ENCODE results near the gene SLC30A9.

Gene SLC30A9

DNA sequence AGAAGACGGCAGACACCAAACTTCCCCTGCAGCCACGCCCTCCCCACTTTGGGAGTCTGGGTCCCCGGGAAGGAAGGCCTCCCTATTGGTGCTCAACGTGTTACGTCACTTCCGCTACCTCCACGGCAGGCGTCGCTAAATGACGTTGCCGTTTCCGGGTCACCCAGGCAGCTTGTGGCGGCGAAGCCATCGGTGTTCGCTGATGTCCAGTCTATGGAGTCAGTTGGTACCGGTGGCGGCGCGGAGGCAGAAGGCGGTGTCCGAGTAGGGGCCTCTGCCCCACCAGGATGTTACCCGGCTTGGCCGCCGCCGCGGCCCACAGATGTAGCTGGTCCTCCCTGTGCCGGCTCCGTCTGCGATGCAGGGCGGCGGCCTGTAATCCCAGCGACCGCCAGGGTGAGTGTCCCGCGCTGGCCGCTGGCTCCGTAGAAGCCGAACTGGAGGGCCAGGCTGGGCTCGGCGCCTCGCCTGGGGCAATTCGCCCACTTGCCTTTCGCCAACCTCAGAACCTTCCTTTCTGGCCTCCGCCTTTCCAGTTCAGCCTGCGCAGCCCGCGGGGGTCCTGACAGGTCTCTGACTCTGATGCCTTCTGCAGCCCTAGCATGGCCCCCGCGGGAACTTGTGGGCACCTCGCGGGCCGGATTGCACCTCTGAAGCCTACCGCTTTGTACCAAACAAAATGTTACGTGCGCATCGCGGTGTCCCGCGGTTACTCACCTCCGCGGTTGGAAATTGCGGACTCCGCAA is at the start of gene SLC30A9:
SLC30A9 (plus strand) TSS at position 166 of the 747 bp plus-strand sequence; CDS start at position 288, 122 bp downstream.
- peak; percentile 92 for DNase-seq

DNA sequence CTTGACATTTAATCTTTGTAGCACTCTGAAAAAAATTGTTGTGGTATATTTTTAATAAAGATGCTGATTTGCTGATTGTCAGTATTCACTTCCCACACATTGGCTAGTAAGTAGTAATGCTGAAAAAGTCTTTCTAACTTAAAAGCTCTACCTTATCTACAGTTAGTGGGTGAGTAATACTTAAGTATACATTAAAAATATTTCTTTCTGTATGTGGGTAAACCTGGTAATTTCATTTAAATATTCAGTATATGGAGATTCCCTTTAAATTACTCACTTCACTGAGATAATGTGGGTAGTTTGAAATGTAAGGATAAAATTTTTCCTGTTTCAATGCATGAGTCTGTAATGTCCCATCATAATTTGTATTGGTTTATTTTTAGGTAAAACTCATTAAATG is 49.5 kb upstream of the SLC30A9 start:
- DNase-seq, result no peak

DNA sequence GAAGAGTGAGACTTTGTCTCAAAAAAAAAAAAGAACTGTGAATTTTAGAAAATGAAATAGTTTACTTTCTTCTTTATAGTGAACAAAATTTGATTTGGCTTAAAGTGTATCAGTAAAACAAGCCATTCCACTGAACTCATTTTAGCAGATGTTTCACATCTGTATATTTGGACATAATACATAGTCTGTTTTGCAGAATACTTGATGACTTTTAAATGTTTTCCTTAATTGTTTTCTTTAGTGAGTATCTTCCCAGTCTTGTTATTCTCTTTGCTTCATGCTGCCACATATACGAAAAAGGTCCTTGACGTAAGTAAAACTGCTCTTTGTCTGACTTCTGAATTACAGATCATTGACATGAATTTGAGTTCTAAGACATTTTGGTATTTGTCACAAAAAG is 46.8 kb upstream of the SLC30A9 start:
- DNase-seq, result no peak

DNA sequence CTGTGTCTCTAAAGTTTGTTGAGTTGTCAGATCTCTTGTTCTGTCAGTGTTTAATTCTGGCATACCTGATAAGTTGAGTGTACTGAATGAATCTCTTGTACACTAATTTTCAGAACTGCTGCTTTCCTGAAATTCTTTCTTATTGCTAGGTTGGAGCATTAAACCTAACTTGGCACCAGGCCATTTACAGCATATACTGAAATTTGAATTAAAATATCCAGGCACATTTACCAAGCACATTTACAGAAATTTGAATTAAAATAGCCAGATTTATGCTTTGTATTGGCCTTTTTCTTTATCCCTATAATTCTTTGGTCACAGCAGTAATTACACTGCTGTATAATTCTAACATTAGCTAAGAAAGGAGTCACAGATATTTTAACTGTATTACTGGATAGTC is 46.2 kb upstream of the SLC30A9 start:
- DNase-seq, result no peak

DNA sequence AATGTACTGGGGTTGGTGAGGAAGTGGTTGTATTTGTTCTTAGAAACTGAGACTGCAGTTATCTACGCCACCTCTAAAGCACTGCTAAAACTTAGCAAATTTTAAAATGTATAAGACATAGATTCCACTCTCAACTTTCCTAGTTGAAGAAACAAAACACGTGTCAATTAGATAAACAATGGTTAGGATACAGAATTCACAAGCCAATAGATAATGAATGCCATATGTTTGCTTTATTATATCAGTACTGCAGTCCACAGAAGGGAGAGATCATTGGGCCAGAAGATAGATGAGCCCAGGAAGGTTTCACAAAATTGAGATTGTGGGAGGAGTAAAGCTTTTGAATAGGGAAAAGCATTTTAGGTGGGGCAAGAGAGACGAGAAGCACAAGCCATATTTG is 40.8 kb upstream of the SLC30A9 start:
- no peak for DNase-seq

DNA sequence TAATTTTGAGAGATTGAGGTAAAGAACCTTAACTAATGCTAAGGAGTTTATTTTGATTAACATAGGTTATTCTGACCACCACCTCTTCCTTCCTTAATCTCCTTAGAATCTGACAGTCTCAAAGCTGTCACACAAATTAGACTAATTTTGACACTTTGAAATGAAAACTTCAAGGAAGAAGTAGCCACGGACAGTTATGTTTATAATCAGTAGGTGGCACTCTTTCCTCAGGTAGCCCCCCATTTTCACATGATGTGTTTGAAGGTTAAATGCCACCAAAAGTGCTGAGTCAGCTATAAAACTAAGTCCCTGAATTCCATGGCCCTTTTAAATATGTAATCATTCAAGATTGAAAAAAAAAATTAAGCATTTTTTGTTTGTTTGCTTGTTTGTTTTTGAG is 32.7 kb upstream of the SLC30A9 start:
- no peak for DNase-seq

DNA sequence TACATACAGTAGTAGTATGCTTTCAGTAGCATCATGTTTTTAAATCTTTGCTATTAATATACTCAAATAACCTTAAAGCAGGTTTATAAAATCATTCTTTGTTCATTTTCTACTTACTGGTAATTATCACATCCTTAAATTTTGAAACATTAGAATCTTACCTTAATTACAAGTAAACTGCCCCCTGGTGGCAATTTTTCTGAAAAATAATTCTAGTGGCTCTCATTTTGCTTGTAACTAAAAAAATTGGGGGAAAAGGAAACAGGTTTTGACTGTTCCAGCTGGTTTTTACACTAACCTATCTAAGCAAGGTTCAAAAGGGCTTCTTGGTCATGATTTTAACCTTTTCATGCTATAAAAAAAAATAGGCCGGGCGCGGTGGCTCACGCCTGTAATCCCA is 27.2 kb upstream of the SLC30A9 start:
- DNase-seq, result no peak

DNA sequence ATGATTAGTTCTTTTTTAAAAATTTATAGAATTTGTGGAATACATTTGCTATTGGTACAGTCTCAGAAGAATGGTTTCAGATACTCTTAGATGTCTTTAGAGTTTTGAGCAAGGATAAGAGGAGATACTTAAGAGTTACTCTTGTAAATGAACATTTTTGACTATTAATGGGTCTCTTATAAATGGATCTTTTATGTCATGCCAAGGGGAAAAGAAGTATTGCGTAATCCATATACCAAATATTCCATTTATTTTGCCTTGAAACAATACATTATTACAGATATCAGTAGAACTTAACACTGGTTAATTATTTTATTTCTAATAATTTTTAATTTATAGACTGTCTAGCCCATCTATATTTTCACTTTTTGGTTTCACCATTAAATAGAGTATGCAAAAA is 25.9 kb upstream of the SLC30A9 start:
- DNase-seq, result no peak

DNA sequence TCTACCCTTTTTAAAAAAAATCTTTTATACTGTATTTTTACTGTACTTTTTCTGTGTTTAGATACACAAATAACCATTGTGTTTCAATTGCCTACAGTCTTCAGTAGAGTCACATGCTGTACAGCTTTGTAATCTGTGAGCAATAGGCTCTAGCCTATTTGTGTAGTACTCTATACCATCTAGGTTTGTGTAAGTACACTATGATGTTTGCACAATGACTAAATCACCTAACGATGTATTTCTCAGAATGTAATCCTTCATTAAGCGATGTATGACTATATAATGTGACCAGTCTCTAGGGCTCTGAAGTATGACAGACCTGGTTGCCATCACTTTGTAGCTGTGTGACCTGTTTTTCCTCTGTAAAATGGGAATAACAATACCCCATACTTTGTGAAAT is 22.9 kb upstream of the SLC30A9 start:
- DNase-seq, result no peak

DNA sequence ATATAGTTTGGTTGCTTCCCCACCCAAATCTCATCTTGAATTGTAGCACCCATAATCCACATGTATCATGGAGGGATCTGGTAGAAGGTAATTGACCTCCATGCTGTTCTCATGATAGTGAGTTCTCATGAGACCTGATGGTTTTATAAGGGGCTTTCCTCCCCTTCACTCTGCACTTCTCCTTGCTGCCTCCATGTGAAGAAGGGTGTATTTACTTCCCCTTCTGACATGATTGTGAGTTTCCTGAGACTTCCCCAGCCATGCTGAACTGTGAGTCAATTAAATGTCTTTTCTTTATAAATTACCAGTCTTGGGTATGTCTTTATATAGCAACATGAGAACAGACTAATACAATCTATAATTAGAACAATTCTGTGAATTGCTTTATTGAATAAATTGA is 20.7 kb upstream of the SLC30A9 start:
- DNase-seq, result no peak

DNA sequence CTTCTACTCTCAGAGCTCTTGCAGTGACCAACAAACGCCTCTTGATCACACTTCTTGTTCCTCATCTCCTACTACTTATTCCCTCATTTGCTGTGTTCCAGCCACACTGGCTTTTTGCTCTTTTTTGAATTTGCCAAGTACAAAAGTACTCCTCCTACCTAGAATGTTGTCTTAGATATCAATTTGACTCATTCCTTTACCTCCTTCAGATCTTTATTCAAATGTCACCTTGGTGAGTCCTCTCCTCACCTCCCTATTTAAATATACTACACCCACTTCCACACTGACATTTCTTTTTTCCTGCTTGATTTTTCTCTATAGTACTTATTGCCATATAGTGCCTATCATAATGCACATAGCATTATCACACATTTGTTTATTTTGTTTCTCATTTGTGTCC is 15.0 kb upstream of the SLC30A9 start:
- no peak for DNase-seq

DNA sequence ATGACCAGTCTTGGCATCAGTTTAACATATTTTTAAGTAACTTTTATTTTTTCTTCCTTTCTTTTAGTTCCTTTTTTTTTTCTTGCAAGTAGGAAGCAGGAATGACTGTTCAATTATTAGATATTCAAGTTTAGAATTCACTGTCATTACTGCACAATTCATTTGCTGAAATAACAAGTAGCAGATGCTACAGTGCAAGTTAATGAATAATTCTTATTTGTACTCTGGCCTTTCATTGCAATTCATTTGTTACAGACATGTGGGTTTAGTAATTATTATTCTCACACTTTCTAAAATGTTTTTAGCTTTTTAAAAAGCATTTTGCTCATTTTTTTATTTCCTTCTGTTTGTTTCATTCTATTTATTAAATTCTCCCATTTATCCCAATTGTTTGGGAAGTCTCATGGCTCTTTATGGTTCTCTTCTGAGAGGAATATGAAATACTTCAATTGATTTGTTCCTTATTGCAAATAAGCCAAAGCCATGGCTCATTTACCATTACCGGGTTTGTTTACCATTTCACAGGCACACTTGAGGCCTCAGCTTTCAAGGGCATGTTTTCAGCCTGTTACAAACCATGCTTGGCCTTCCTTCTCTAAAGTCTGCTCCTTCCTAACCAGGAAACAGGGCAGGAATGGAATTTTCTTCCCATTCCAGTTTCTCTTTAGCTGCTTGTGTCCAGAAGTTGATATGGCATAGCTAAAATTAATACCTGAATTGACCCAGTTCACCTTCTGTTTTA is 13.4 kb upstream of the SLC30A9 start:
- no peak for DNase-seq

DNA sequence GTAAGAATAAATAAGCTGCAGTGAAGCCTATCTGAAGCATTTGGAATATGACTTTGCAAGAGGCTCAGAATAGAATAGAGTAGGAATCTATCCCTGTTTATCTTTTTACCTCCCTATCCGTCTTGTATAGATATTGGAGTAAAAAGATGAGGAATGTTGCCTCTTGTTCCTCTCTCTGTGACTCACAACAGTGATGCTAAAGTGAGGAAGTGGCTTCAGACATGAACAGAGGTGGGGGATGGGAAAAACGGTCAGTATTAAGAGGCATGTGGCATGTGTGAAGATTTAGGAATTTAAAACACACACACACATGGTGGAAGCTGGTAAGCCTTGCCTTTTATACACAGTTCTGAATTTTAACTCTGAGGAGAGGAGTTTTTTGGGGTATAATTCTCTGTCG is 12.6 kb upstream of the SLC30A9 start:
- no peak for DNase-seq

DNA sequence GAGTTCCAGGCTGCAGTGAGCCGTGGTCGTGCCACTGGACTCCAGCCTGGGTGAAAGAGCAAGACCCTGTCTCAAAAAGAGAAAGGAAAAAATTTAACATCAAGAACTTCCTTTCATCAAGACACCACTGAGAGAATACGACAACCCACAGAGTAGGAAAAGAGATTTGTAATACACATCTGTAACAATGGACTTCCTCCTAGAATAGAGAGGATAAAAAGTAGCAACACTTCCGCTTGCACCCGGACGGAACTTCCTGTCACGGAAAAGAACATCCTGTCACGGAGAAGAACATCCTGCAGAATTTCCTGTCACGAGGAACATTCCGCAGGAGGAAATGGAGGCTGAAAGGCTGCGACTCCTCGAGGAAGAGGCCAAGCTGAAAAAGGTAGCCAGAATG is 8.9 kb upstream of the SLC30A9 start, which contains the start of gene DCAF4L1:
DCAF4L1 (plus strand) TSS at position 301 of the 400 bp plus-strand sequence; CDS start at position 338, 37 bp downstream.
- no peak for DNase-seq

DNA sequence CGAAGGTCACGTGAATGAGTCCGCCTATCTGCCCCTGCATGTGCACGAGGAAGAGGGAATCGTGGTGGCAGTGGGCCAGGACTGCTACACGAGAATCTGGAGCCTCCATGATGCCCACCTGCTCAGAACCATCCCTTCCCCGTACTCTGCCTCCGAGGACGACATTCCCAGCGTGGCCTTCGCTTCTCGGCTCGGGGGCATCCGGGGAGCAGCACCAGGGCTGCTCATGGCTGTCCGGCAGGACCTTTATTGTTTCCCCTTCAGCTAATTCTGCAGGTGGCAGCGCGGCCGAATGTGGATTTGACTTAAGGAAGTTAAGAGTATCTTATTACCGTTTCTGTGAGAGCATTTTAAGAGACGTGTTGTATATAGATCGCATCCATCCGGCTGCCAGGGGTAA is 7.6 kb upstream of the SLC30A9 start:
- no peak for DNase-seq

DNA sequence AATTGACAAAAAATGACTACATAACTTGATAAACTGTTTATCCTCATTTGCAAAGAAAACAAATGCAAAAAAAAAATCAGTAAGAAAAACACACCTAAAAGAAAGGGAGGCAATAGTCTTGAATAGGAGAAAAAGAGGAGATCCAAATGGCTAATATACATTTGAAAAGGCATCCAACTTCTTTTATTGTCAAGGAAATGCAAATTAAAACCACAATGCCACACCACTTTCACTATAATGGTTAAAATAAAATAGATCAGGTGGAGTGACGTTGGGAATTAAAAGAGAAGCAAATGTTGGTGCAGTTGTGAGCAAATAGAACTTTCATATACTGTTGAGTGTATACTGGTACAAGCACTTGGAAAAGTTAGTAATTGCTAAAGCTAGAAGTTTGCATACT is 5.2 kb upstream of the SLC30A9 start:
- no peak for DNase-seq

DNA sequence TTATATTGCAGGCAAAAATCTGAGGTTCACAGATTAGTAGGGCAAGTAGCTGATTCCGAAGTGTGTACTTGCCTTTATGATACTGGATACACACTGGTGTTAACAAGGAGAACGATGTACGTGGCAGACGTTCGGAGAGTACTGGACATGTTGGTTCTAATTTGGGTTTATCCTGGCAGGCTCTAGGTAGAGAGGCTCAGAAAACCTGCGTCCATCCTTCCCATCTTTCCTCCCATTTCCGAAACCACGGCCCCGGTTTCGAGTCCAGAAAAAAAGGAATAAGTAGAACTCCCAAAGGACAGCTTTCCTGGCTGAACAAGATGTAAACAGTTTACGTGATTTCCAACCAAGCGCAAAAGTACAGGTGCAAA is 351 bp upstream of the SLC30A9 start:
- no peak for DNase-seq

DNA sequence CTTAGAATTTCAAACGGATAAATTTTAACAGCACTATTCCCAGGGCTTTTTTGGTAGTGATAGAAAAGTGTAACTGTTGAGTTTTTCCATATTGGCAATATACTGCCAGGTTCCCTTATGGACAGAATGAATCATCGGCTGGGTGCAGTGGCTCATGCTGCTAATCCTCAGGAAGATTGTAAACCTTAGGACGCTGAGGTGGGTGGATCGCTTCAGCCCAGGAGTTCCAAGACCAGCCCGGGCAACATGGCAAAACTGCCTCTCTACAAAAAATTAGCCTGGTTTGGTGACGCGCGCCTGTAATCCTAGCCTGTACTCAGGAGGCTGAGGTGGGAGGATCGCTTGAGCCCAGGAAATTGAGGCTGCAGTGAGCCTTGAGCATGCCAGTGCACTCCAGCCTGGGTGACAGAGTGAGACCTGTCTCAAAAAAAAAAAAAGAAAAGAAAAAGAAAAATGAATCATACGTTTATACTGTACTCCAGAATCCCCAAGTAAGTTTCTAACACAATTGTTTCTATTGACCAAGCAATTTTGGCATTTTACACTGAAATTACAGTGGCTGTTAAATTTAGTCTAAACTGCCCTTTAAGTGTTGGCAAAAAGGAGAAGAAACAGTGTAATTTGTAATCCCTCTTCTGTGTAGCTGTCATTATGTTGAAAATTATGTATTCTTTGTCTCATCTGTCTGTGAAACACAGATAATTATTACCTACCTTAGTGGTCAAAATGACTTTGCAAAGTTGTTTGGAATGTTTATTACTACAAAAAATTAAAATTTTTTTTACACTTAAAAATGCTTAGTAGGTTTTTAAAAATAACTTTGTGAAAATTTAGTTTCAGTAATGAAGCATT is 1.8 kb downstream of the SLC30A9 start:
- DNase-seq, result no peak

DNA sequence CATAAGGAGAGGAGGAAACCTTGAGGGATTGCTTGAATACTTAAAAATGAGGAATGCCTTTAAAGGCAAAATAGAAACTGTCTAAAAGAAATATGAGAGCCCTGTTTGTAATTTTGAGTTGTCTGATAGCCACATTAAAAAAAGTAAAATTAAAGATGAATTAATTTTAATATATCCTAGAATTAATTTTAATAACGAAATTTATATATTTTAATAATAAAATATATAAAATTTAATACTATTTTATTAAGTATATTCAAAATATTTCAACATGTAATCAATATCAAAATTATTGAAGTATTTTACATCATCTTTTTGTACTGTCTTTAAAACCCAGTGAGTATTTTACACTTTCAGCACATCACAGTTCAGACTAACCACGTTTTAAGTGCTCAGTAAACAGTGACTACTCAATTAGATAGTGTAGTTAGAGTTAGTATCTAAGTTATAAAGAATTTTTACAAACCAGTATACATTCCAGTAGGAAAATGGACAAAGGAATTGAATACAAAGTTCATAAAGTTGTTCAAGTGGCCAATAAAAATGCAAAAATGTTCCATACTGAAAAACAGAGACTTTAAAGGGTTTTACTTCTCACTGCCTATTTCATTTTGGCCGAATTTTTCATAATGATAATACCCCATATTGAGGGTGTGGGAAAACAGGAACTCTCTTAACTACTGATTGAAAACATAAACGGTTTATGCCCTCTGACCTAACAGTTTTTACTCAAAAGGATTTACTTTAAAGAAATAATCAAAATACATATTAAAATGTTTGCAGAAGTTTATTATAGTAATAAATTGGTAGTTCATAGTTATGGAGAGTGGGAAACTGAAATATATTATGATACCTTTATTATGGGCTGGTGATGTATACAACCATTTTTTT is 2.9 kb downstream of the SLC30A9 start:
- DNase-seq, result no peak

DNA sequence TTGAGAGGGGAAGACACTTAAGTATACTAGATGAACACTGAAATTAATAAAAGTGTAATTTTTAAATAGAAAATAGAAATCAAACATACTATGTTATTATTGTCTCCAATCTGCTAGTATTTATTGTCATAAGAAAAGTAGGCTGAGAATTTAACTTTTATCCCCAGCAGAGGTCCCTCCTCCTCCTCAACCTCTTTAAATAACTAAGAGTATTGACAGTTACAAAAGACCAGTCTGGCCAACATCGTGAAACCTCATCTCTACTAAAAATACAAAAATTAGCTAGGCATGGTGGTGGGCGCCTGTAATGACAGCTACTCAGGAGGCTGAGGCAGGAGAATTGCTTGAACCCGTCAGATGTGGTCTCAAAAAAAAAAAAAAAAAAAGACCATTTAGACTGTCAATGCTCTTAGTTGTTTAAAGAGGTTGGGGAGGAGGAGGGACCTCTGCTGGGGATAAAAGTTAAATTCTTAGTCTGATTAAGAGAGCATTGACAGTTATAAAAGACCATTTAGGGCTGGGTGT is 4.2 kb downstream of the SLC30A9 start:
- no peak for DNase-seq

DNA sequence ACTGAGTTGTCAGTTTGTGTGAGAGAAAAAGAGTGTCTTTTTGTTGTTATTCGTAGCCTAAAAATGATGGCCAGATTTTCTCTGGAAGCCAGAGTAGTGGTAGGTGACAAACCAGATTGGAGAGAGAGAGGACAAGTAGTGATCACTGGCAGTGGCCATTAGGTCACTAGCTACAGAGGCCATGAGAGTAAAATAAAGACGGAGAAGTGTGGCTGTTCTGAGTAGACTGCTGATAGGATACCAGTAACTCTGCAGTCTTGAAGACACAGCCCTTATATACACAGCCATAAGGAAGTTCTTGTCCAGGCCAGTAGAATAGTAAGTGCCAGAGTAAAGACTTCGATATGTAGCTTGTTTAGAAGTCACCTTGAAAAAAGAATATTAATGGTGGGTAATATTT is 7.7 kb downstream of the SLC30A9 start:
- no peak for DNase-seq

DNA sequence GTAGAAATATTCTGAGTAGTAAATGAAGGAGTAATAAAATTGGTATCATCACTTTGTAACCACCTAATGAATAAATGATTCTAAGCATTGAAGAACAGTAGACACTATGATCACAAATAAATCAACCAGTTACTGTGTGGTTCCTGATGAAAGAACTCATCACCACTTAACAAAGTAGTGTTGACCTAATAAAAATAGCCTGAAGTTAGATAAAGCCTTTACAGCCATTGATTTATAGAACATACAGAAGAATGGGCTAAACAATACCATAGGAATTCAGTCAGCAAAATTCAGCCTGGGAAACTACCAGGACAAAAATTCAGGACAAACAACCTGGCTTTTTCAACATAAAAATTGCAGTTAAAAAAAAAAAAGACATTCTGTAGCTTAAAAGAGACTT is 9.0 kb downstream of the SLC30A9 start:
- DNase-seq, result no peak

Data from T1000 (cell line).